CD4-positive, alpha-beta T cell (primary cell): ENCODE results near the gene FDXR. TPM values are rescaled to one million over a fixed set of nuclear protein-coding genes. Genes with fewer than 3 reads are reported as not detected.
"Not testable (repeated sequence)": the region's sequence is repeated elsewhere in the genome, so short reads cannot be mapped to it uniquely, and the experiment has no call there.

ENCODE experiments used
- ATAC-seq: fragments of 200-7000 bp; cut with Tn5 transposase; one replicate; pipeline ENCODE4 v1.10.0; 2022; ENCODE audit warnings: mild to moderate bottlenecking; ENCODE audit not compliant: poor library complexity
- CTCF ChIA-PET: fragments of 350-600 bp; sonication (Branson Sonifier 250); formaldehyde crosslinking; loops from one replicate; lab custom pipeline; 2021; ENCODE audit warnings: antibody characterized with exemption, inconsistent platforms; lab: Charles Lee
- POLR2A ChIA-PET: fragments of 350-600 bp; sonication (Branson Sonifier 250); formaldehyde crosslinking; loops from one replicate; lab custom pipeline; 2021; ENCODE audit warnings: antibody characterized with exemption, inconsistent platforms; lab: Charles Lee
- DNase-seq, 14 experiments: peaks; one replicate each; pipeline ENCODE4 v3.0.0-alpha.2; 2013 to 2020; ENCODE audit warnings: mixed read lengths in 2 of 14
- H3K27ac ChIP-seq, 2 donors: one replicate each; pipeline versions ENCODE4 v1.5.1 to v1.7.0; 2013; ENCODE audit warnings: low read length in 2 of 2, low read depth in 1 of 2, mild to moderate bottlenecking in 1 of 2
- H3K27me3 ChIP-seq, 2 experiments: 1 replicate in 1 of 2; 2 replicates in 1 of 2; pipeline versions ENCODE4 v1.6.1 to v1.7.0; 2013; ENCODE audit warnings: low read length in 2 of 2, control low read depth in 1 of 2, mild to moderate bottlenecking in 1 of 2, moderate library complexity in 1 of 2; ENCODE audit not compliant: insufficient read depth in 2 of 2, control insufficient read depth in 1 of 2
- H3K36me3 ChIP-seq: one replicate; pipeline ENCODE4 v1.6.1; 2013; ENCODE audit warnings: low read length, control low read depth; ENCODE audit not compliant: insufficient read depth
- H3K4me1 ChIP-seq: one replicate; pipeline ENCODE4 v1.6.1; 2013; ENCODE audit warnings: low read length, control low read depth; ENCODE audit not compliant: insufficient read depth
- H3K4me3 ChIP-seq: one replicate; pipeline ENCODE4 v1.5.1; 2013; ENCODE audit warnings: mild to moderate bottlenecking, low read length, moderate library complexity
- H3K9me3 ChIP-seq, 2 experiments: 1 replicate in 1 of 2; 2 replicates in 1 of 2; pipeline versions ENCODE4 v1.6.1 to v1.7.0; 2013; ENCODE audit warnings: low read length in 2 of 2, mild to moderate bottlenecking in 2 of 2, control low read depth in 1 of 2, moderate library complexity in 1 of 2; ENCODE audit not compliant: control insufficient read depth in 1 of 2, insufficient read depth in 1 of 2
- H3K27ac Mint-ChIP-seq: one replicate; pipeline ENCODE4 v1.8.0; 2020; ENCODE audit warnings: mixed read lengths
- H3K27me3 Mint-ChIP-seq: one replicate; pipeline ENCODE4 v1.8.0; 2021; ENCODE audit warnings: mixed read lengths
- H3K36me3 Mint-ChIP-seq: one replicate; pipeline ENCODE4 v1.8.0; 2021; ENCODE audit warnings: low read depth, mixed read lengths
- H3K4me1 Mint-ChIP-seq: one replicate; pipeline ENCODE4 v1.8.0; 2021; ENCODE audit warnings: low read depth, mixed read lengths
- H3K4me3 Mint-ChIP-seq: one replicate; pipeline ENCODE4 v1.8.0; 2020; ENCODE audit warnings: mild to moderate bottlenecking, mixed read lengths
- H3K9me3 Mint-ChIP-seq: one replicate; pipeline ENCODE4 v1.8.0; 2020; ENCODE audit warnings: mixed read lengths
- intact Hi-C, 2 experiments: fragments of 100-400 bp; cut with DNase I in 1 of 2; cut with micrococcal nuclease in 1 of 2; formaldehyde crosslinking; loops; one replicate each; pipeline versions ENCODE4 v1.15.1 to v1.9.0; 2023 to 2025; cut with DNase I, micrococcal nuclease
- total RNA-seq, 174 experiments: library from RNA in 2 of 174; stranded (reverse) in 2 of 174; gene quantifications; one replicate each; pipeline ENCODE4 v1.2.3 and lab custom pipeline; 2021 to 2026
- TF ChIP-seq, protein P1 (sequence below): fragments of 200-600 bp; IDR thresholded peaks from one replicate; pipeline ENCODE4 v1.8.0; 2022; ENCODE audit warnings: antibody characterized with exemption, mild to moderate bottlenecking

Gene FDXR
- total RNA-seq, 2 experiments from 2014 or later = 2.1 to 2.7 TPM

DNA sequence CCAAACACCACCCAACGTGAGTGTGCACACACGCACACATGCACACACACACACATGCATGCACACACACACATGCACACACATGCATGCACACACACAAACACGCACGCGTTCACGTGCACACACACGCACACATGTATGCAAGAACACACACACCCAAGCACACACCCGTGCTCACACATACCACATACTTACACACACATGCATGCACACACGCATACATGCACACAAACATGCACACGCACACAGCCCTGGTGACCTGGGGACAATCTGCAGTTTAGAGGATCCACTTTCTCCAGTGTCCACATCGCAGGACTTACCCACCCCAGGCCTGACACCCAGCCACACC, 44.0 kb upstream of the FDXR start:
- Histone ChIP-seq H3K4me3 (no peak overlapping the region), H3K9me3 (no peaks in the 10 kb centered on the region), H3K27me3 (peaks cover 12% of the 10 kb centered on the region in 2 experiments), H3K4me1 (peaks cover 6% of the 10 kb centered on the region), H3K27ac (no peak overlapping the region), H3K36me3 (no peaks in the 10 kb centered on the region)
- Mint-ChIP-seq H3K4me3 (no peak overlapping the region), H3K36me3 (no peaks in the 10 kb centered on the region), H3K27me3 (peaks cover 33% of the 10 kb centered on the region), H3K9me3 (no peaks in the 10 kb centered on the region), H3K4me1 (no peaks in the 10 kb centered on the region), H3K27ac (no peak overlapping the region)
- CTCF ChIA-PET = no interaction called here
- ATAC-seq (no peak), DNase-seq (no peak)
- TF ChIP-seq, protein P1, sequence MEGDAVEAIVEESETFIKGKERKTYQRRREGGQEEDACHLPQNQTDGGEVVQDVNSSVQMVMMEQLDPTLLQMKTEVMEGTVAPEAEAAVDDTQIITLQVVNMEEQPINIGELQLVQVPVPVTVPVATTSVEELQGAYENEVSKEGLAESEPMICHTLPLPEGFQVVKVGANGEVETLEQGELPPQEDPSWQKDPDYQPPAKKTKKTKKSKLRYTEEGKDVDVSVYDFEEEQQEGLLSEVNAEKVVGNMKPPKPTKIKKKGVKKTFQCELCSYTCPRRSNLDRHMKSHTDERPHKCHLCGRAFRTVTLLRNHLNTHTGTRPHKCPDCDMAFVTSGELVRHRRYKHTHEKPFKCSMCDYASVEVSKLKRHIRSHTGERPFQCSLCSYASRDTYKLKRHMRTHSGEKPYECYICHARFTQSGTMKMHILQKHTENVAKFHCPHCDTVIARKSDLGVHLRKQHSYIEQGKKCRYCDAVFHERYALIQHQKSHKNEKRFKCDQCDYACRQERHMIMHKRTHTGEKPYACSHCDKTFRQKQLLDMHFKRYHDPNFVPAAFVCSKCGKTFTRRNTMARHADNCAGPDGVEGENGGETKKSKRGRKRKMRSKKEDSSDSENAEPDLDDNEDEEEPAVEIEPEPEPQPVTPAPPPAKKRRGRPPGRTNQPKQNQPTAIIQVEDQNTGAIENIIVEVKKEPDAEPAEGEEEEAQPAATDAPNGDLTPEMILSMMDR = no peak
- intact Hi-C loops = no loop called here
- POLR2A ChIA-PET = no interaction called here

DNA sequence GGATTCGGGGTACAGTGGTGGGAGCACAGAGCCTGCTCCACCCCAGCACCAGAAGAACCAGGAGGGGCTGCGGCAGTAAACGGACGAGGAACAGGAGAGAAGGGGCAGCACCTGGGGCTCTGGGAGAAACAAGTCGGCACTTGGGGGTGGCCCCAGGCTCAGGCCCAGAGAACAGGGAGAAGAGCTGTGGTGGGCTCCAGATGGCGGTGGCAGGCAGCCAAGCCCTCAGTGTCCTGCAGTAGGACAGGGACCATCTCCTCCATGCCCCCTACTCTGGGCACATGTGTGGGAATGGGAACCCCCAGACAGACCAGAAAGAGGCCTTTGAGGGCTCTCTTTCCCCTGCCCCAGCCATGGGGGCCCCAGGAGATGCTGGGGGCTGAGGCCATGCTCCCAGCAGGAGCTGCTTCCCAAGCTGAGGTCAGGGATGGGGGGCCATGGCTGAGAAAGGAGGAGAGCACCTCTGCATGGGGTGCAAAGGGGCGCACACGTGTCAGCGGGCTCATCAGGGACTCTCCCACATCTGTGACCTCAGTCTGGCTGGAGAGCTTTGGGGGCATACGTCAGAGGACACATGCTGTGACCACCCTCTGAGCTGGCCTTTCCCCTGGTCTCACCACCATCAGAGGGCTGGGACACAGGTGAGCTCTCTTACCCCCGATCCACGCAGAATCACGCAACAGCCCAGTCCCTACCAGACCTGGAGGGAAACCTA, 43.5 kb upstream of the FDXR start:
- TF ChIP-seq, protein P1 = no peak
- Mint-ChIP-seq H3K4me3 (no peak overlapping the region), H3K9me3 (no peaks in the 10 kb centered on the region), H3K4me1 (no peaks in the 10 kb centered on the region), H3K27ac (no peak overlapping the region), H3K27me3 (peaks cover 27% of the 10 kb centered on the region), H3K36me3 (no peaks in the 10 kb centered on the region)
- intact Hi-C loops = no loop called here
- ATAC-seq (no peak), DNase-seq (no peak)
- ChIA-PET CTCF (no interaction called here), POLR2A (no interaction called here)
- H3K9me3 ChIP-seq = no peaks in the 10 kb centered on the region
- no peak overlapping the region for H3K4me3 ChIP-seq
- H3K27ac ChIP-seq = no peak overlapping the region
- H3K27me3 ChIP-seq = peaks cover 7 to 12% of the 10 kb centered on the region in 2 experiments
- H3K36me3 ChIP-seq = no peaks in the 10 kb centered on the region
- peaks cover 6% of the 10 kb centered on the region for H3K4me1 ChIP-seq

DNA sequence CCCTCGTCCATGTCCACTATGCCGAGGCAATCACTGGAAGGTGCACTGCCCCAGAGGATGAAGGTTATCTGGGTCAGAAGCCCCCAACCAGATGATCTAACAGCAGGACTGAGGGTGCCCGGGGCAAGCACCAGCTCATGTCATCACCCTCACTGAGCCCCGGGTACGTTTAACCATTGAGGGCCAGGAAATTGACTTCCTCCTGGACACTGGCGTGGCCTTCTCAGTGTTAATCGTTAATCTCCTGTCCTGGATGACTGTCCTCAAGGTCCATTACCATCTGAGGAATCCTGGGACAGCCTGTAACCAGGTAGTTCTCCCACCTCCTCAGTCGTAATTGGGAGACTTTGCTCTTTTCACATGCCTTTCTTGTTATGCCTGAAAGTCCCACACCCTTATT, 38.6 kb upstream of the FDXR start:
- H3K9me3 ChIP-seq, H3K4me3 ChIP-seq, H3K27me3 ChIP-seq, H3K9me3 Mint-ChIP-seq, H3K4me3 Mint-ChIP-seq, H3K4me1 Mint-ChIP-seq, CTCF ChIA-PET, H3K27ac Mint-ChIP-seq, H3K4me1 ChIP-seq, intact Hi-C loops, POLR2A ChIA-PET, ATAC-seq, H3K36me3 ChIP-seq, H3K27me3 Mint-ChIP-seq, H3K36me3 Mint-ChIP-seq, H3K27ac ChIP-seq, DNase-seq: not testable (repeated sequence)

DNA sequence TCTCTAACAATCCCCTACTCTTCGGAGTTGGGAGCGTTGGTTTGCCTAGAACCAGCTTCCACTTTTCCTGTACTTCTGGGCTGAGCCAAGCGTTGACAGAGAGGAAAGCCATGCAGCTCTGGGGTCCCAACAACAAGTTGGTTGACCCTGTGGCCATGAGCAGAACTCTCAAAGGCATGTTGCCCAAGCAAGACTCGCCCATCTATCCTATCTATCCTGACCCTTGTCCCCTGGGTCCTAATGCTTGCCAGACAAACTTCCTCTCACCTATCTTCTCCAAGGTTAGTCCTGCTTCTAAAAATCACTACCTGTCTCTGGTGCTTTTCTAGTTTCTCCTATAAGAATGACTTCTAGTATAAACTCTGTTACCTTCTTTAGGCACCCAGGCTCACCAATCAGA, 36.3 kb upstream of the FDXR start:
- H3K27ac Mint-ChIP-seq, H3K27me3 Mint-ChIP-seq, H3K27ac ChIP-seq, H3K4me1 Mint-ChIP-seq, CTCF ChIA-PET, DNase-seq, H3K4me3 ChIP-seq, H3K4me1 ChIP-seq, H3K27me3 ChIP-seq, H3K9me3 ChIP-seq, H3K36me3 Mint-ChIP-seq, intact Hi-C loops, ATAC-seq, POLR2A ChIA-PET, H3K36me3 ChIP-seq, H3K9me3 Mint-ChIP-seq, H3K4me3 Mint-ChIP-seq: not testable (repeated sequence)
